Stimulated activated CD8-positive, alpha-beta memory T cell treated with anti-CD3 and anti-CD28 coated beads, Interleukin-12 subunit alpha, Interleukin-12 subunit beta, amount 100 ng/mL, for 24 hours (primary cell): ENCODE measurements around the gene CD247.

ENCODE experiments used
- DNase-seq: peaks from one replicate; pipeline ENCODE4 v3.0.0-alpha.2; 2020; ENCODE audit errors: extremely low read depth

The CD247 gene

GRCh38 chr1:167440345-167440744, 78.0 kb downstream of the CD247 start:
- DNase-seq = no peak

- DNase-seq = no peak
These were observed 78.9 kb downstream of the CD247 start for GRCh38 chr1:167439301-167439988.

- DNase-seq = no peak
These were observed 79.9 kb downstream of the CD247 start for GRCh38 chr1:167438171-167439138.

- DNase-seq = no peak
These were observed 82.8 kb downstream of the CD247 start for GRCh38 chr1:167435484-167435883.

GRCh38 chr1:167434306-167434705, 84.0 kb downstream of the CD247 start:
- no peak for DNase-seq

- DNase-seq = no peak
These were observed 84.4 kb downstream of the CD247 start for GRCh38 chr1:167433884-167434283.

- DNase-seq = no peak
These were observed 85.5 kb downstream of the CD247 start for GRCh38 chr1:167432780-167433179.

- DNase-seq = no peak
These were observed 86.2 kb downstream of the CD247 start for GRCh38 chr1:167431909-167432650.

GRCh38 chr1:167431261-167431908, 86.9 kb downstream of the CD247 start:
- DNase-seq = no peak

GRCh38 chr1:167430849-167431242, 87.5 kb downstream of the CD247 start:
- DNase-seq = no peak

GRCh38 chr1:167430134-167430848, 88.0 kb downstream of the CD247 start:
- no peak for DNase-seq

GRCh38 chr1:167429612-167430011, 88.7 kb downstream of the CD247 start:
- no peak for DNase-seq

GRCh38 chr1:167428395-167428794, 89.9 kb downstream of the CD247 start:
- no peak for DNase-seq

- DNase-seq = no peak
These were observed 90.5 kb downstream of the CD247 start for GRCh38 chr1:167427848-167428247.

- DNase-seq = no peak
These were observed 91.6 kb downstream of the CD247 start for GRCh38 chr1:167426716-167427115.

GRCh38 chr1:167425482-167425881, 92.8 kb downstream of the CD247 start:
- DNase-seq = no peak

- no peak for DNase-seq
These were observed 94.4 kb downstream of the CD247 start for GRCh38 chr1:167423684-167424619.

- no peak for DNase-seq
These were observed 97.8 kb downstream of the CD247 start for GRCh38 chr1:167420510-167420909.

GRCh38 chr1:167419245-167419644, 99.1 kb downstream of the CD247 start:
- DNase-seq = no peak

- DNase-seq = no peak
These were observed 99.9 kb downstream of the CD247 start for GRCh38 chr1:167418391-167418790.
